GM19351 (cell line): ENCODE results near the gene NRGN.

ENCODE experiments used
- ATAC-seq: cut with Tn5 transposase; IDR thresholded peaks from one replicate; pipeline ENCODE4 v1.9.1; 2021; ENCODE audit warnings: mild to moderate bottlenecking, moderate library complexity; ENCODE audit not compliant: unreplicated experiment

NRGN gene

DNA sequence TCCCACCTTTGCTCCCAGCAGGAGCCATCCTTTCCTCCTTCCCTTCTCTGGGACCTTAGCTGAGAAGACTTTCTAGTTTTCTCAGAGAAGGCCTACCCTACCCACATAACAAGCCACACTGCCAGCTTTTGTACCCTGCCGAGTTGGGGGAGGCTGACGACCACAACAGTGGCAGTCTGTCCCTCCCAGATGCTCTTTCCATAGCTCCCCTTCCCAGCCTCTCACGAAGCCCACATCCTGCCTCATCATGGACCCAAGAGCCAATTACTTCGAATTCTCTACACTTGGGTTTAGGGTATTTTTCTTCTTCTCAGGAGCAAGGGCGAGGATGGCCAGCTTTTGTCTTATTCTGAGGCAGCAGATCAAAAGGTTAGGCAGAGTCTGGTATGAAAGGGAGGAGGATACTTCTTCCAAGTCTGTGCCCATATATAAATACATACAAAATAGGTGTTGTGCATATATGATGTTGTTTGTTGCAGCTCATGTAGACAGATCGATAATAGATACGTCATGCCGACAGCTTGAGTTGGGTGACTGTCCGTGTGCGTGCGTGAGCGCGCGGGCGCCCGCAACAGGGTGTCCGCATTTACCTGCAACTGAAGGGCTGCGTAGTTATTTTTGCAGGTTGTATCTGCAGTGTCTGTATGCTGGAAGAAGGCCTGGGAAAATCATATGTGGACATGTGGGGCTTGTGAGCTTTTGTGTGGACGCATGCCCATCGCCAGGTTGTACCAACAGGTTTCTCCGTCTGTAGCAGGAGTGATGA is 846 bp upstream of the NRGN start:
- no peak for ATAC-seq

GRCh38 chr11:124740277-124740882 is 638 bp downstream of the NRGN start:
- ATAC-seq, result peak; percentile 44

- ATAC-seq, result no peak
Observed at GRCh38 chr11:124742555-124742954, 2.8 kb downstream of the NRGN start.

DNA sequence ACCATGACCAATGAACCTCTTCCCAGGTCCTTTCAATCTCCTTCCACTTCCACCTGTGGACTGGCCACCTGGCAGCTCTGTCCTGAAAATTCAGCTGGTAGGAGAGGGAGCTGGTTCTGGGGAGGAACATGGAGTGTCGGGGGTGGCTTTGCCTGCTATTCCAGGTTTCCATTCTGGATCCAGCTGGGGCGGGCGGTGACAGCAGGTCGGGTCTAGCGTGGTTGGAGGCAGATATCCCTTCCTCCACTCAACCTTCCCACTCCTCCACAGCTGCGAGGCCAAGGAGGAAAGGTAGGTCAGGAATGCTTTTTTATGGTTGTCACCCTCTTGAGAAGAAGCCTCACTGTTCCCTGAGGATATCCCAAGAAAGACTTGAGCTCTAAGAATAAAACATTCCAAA is 3.3 kb downstream of the NRGN start:
- no peak for ATAC-seq

GRCh38 chr11:124745270-124745834 is 5.6 kb downstream of the NRGN start:
- no peak for ATAC-seq

DNA sequence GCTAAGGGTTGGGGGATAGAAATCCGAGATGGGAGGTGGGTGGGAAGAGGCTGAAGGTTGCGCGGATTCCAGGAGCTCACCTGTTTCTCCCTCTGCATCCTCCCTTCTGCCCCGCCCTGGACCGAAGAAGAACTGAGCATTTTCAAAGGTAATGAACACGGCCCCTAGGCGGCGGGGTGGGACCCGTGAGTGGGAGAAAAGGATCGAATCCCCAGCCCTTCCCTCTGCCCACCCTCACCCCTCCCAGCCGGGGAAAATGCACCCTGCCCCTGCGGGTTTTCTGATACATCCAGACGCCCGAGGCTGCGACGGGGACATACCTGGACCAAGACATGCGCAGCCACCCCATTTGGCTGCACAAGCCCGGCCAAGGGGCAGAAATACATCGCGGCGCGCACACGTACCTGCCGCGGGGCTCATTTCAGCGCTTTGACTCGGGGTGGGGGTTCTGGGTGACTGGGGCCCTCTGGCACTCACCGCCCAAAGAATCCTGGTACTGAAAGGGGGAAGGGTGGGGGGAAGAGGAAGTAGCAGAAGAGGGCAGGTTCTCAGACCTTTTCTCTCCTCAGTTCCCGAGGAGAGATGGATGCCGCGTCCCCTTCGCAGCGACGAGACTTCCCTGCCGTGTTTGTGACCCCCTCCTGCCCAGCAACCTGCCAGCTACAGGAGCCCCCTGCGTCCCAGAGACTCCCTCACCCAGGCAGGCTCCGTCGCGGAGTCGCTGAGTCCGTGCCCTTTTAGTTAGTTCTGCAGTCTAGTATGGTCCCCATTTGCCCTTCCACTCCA is 6.3 kb downstream of the NRGN start:
- ATAC-seq, result peak; percentile 21

DNA sequence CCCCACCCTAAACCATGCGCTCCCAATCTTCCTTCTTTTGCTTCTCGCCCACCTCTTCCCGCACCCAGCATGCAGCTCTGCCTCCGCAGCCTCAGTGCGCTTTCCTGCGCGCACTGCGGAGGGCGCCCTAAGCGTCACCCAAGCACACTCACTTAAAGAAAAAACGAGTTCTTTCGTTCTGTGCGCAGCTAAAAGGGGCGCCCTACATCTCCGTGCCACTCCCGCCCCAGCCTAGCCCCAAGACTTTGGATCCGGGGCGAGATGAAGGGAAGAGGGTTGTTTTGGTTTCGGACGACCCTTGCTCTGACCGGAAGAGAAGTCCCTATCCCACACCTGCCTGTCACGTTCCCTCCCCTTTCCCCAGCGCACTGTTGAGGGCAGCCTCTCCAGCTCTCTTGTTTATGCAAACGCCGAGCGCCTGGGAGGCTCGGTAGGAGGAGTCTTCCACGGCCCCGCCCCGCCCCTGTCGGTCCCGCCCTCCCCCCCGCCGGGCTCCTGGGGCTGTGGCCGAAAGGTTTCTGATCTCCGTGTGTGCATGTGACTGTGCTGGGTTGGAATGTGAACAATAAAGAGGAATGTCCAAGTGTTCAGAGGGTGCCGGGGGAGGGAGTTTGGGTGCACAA is 7.0 kb downstream of the NRGN start:
- ATAC-seq, result peak; percentile 91

DNA sequence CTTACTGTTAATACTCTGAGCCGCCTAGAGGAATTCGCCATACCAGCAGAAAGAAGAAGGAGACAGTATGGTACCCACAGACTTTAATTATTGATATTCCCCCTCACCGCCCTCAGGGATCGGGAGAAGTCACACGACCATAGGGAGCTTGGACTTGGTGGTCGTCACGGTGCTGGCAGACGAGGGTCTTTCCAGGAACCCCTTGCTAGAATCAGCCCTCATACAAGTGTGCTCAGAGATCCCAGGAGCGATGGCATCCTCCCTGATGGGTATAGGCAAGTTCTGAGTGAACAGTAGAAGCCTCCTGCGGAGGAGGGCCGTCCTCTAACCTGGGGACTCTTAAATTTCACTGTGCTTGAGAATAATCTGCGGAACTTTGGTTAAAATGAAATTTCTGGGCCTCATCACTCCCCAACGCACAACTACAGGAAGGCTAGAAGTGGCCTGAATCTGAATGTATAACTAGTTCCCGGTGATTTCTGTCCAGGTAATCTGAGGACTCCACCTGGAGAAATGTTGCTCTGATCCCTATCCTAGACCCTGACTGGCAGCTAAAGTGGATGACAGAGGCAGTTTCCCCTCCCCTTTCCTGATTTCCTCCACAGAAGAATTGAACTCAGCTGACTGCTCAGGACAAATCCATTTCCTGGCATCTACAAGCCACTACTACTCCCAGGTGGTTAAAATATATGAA is 7.8 kb downstream of the NRGN start:
- no peak for ATAC-seq

- no peak for ATAC-seq
Observed at GRCh38 chr11:124748100-124748418, 8.3 kb downstream of the NRGN start.

DNA sequence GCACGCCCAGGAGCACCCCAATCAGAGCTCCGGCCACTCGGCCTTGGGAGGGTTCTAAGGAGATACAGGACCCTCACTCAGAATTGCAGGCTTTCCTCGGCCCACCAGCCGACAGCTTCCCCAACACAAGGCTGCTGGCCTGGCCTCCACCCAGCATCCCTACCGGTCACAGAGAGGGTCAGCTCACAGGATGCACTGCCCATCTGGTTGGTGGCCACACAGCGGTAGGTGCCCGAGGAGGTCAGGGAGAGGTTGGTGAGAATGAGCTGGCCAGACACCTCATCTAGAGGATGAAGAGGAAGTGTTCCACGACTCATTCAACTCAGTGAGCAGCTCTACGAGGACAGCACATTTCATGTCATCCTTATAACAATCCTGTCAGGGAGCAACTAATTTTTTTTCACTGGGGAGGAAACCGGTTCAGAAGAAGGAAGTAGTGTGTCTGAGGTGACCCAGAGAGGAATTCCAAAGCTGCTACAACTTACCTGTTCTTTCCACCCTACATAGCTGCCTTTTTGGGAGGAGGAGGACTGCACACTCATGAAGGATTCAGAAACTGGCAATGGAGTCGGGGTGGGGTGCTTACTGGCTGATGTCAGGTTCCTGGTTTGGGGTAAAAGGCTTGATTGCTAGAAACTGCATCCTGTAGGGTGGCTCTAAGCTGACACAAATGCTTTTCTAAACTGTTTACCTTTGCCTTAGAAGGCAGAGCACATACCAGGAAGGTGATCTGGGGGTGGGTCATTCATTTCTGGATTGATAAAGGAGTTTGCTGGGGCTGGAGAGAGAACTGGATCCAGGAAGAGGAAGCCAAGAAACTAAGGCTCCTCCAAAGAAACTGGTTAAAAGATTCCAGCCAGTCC is 9.0 kb downstream of the NRGN start:
- no peak for ATAC-seq

DNA sequence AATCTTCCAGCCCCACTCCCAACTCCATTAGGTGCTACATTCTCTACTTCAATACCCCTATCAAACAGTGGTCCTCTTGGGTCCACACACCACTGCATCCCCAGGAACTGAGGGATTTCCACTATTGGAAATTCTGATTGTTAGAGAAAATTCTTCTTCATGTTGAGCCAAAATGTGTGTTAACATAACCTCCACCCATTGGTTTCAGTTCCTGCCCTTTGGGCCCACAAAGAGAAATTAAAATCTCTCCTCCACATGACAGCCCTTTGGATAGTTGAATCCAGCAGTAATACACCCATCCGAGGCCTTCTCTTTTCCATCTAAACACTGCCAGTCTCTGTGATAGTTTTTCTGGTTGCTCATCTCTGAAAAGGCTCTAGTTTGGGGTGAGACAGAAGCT is 10.2 kb downstream of the NRGN start:
- ATAC-seq, result no peak

GRCh38 chr11:124751391-124751740 is 11.6 kb downstream of the NRGN start:
- no peak for ATAC-seq

GRCh38 chr11:124751741-124752470 is 12.2 kb downstream of the NRGN start, which contains the start of gene VSIG2:
Gene VSIG2 (minus strand): TSS chr11:124752255. CDS start chr11:124752137, 118 bp downstream.
- no peak for ATAC-seq

GRCh38 chr11:124752471-124753102 is 12.8 kb downstream of the NRGN start:
- ATAC-seq, result no peak

DNA sequence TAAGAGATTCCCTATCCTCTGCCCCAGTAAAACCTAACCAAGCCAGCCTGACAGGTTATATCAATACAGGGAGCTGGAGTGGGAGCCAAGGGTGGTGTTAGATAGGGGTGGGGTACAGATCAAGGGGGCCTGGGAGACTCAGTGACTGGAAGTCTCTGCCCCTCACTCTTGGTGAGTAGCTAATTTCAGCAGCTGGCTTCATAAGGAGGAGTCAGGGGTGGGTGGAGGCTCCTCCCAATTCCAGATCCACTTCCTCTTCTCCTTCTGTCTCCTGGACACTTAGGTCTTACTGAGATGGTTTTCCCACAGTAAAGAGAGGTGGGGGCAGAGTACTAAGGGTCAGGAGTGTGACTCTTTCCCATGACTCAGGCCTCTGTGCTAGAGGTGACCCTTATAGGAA is 13.5 kb downstream of the NRGN start:
- ATAC-seq, result no peak

DNA sequence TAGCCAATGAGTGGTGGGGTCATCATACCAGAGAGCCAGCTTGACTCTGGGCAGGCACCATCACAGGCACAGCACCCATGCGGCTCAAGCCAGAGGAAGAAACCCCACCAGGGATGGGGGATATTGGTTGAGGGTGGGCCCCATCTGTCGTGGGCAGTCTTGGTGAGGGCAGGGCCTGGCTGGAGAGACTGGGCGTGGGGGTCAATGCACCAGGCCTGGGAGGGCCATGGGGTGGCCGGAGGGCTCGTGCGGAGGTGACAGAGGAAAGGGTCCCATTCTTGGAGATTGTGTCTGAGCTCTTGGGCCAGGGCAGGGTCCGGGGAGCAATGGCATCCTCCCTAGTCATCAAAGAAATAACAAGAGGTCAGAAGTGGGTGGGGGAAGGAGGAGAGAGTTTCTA is 13.9 kb downstream of the NRGN start:
- ATAC-seq, result no peak

- no peak for ATAC-seq
Observed at GRCh38 chr11:124754309-124754708, 14.6 kb downstream of the NRGN start.

- ATAC-seq, result no peak
Observed at GRCh38 chr11:124754710-124755109, 15.0 kb downstream of the NRGN start.
